Neural cell (in vitro differentiated cells): ENCODE results near the gene SLC13A1. TPM values are rescaled to one million over a fixed set of nuclear protein-coding genes. Genes with fewer than 3 reads are reported as not detected.

Experiments
- H2AFZ ChIP-seq: fragments of 200-600, 300-800 bp; sonication (generic), shearing (Covaris generic); 2 replicates; pipeline ENCODE4 v1.6.0; 2014; ENCODE audit warnings: low read depth, mild to moderate bottlenecking, antibody characterized with exemption, low read length, moderate library complexity
- H3F3A ChIP-seq: fragments of 200-600 bp; shearing (Covaris generic); 2 replicates; pipeline ENCODE4 v1.6.1; 2016; ENCODE audit warnings: mild to moderate bottlenecking, moderate library complexity, mixed read lengths, antibody characterized with exemption, low read length; ENCODE audit not compliant: insufficient read depth, poor library complexity, severe bottlenecking
- H3K27ac ChIP-seq: fragments of 200-600, 300-800 bp; sonication (generic), shearing (Covaris generic); 2 replicates; pipeline ENCODE4 v1.5.1; 2014; ENCODE audit warnings: mild to moderate bottlenecking, low read length, moderate library complexity
- H3K27me3 ChIP-seq: fragments of 300-800, 200-600 bp; sonication (generic), shearing (Covaris generic); 2 replicates; pipeline ENCODE4 v1.6.0; 2014; ENCODE audit warnings: mild to moderate bottlenecking, low read depth, low read length, moderate library complexity; ENCODE audit not compliant: insufficient read depth
- H3K36me3 ChIP-seq: fragments of 300-800, 200-600 bp; sonication (generic), shearing (Covaris generic); 2 replicates; pipeline ENCODE4 v1.5.1; 2014; ENCODE audit warnings: mild to moderate bottlenecking, antibody characterized with exemption, low read length, moderate library complexity; ENCODE audit not compliant: insufficient read depth
- H3K4me2 ChIP-seq: fragments of 300-800, 200-600 bp; sonication (generic), shearing (Covaris generic); 2 replicates; pipeline ENCODE4 v1.6.0; 2014; ENCODE audit warnings: mild to moderate bottlenecking, low read length
- H3K4me3 ChIP-seq: fragments of 300-800, 200-600 bp; sonication (generic), shearing (Covaris generic); 2 replicates; pipeline ENCODE4 v1.5.1; 2014; ENCODE audit warnings: mild to moderate bottlenecking, low read length, moderate library complexity
- H3K79me2 ChIP-seq: fragments of 200-600 bp; shearing (Covaris generic); replicated peaks from 2 replicates; pipeline ENCODE4 v1.6.0; 2014; ENCODE audit warnings: mild to moderate bottlenecking, low read length, moderate library complexity; ENCODE audit not compliant: insufficient read depth
- H3K9ac ChIP-seq: fragments of 300-800, 200-600 bp; sonication (generic), shearing (Covaris generic); 2 replicates; pipeline ENCODE4 v1.6.1; 2016; ENCODE audit warnings: mild to moderate bottlenecking, low read length, mixed read lengths
- H3K9me2 ChIP-seq: fragments of 200-600 bp; shearing (Covaris generic); 2 replicates; pipeline ENCODE4 v1.6.1; 2016; ENCODE audit warnings: mild to moderate bottlenecking, low read length, mixed read lengths; ENCODE audit not compliant: insufficient read depth
- H3K9me3 ChIP-seq: fragments of 200-600, 300-800 bp; sonication (generic), shearing (Covaris generic); 2 replicates; pipeline ENCODE4 v1.6.1; 2016; ENCODE audit warnings: mild to moderate bottlenecking, mixed run types, low read length, moderate library complexity, mixed read lengths
- H4K20me1 ChIP-seq: fragments of 200-600 bp; shearing (Covaris generic); 2 replicates; pipeline ENCODE4 v1.6.1; 2016; ENCODE audit warnings: mild to moderate bottlenecking, mixed run types; ENCODE audit not compliant: insufficient read depth
- EP300 ChIP-seq: fragments of 450-650 bp; conservative IDR thresholded peaks from 2 replicates; pipeline ENCODE4 v1.6.1; 2014; ENCODE audit warnings: antibody characterized with exemption, mild to moderate bottlenecking, moderate library complexity; ENCODE audit not compliant: poor library complexity, severe bottlenecking
- EZH2 ChIP-seq: fragments of 200-600, 300-800 bp; shearing (Covaris generic), sonication (generic); IDR thresholded peaks from 2 replicates; pipeline ENCODE4 v1.6.1; 2014; ENCODE audit warnings: antibody characterized with exemption, low read length, borderline replicate concordance, mild to moderate bottlenecking; ENCODE audit not compliant: insufficient read depth, poor library complexity, severe bottlenecking
- MXI1 ChIP-seq: fragments of 450-650 bp; conservative IDR thresholded peaks from 2 replicates; pipeline ENCODE4 v1.6.1; 2014; ENCODE audit warnings: antibody characterized with exemption, mild to moderate bottlenecking; ENCODE audit not compliant: poor library complexity, severe bottlenecking
- POLR2AphosphoS5 ChIP-seq: IDR thresholded peaks from 2 replicates; pipeline ENCODE4 v1.6.1; 2012
- RAD21 ChIP-seq: fragments of 450-650 bp; conservative IDR thresholded peaks from 2 replicates; pipeline ENCODE4 v1.6.1; 2014; ENCODE audit warnings: antibody characterized with exemption, mild to moderate bottlenecking, moderate library complexity
- SMC3 ChIP-seq: fragments of 450-650 bp; conservative IDR thresholded peaks from 2 replicates; pipeline ENCODE4 v1.6.1; 2014; ENCODE audit warnings: antibody characterized with exemption, mild to moderate bottlenecking, moderate library complexity; ENCODE audit not compliant: poor library complexity
- TAF1 ChIP-seq: IDR thresholded peaks from 2 replicates; pipeline ENCODE4 v1.6.1; 2012; ENCODE audit warnings: low read depth
- polyA plus RNA-seq: library from polyadenylated mRNA; depleted of rRNA; stranded (reverse); fragments of >200 nt; gene quantifications from 2 replicates; pipeline ENCODE4 v1.2.3, GENCODE V29; 2014
- TF ChIP-seq, protein P1 (sequence below): IDR thresholded peaks from 2 replicates; pipeline ENCODE4 v1.6.1; 2012; ENCODE audit warnings: borderline replicate concordance
- TF ChIP-seq, protein P2 (sequence below): fragments of 450-650 bp; IDR thresholded peaks from 2 replicates; pipeline ENCODE4 v1.5.1; 2014; ENCODE audit warnings: antibody characterized with exemption, mild to moderate bottlenecking, moderate library complexity; ENCODE audit not compliant: poor library complexity, severe bottlenecking

Gene SLC13A1
- polyA plus RNA-seq, 1 donor from 2014 or later, result not detected

DNA sequence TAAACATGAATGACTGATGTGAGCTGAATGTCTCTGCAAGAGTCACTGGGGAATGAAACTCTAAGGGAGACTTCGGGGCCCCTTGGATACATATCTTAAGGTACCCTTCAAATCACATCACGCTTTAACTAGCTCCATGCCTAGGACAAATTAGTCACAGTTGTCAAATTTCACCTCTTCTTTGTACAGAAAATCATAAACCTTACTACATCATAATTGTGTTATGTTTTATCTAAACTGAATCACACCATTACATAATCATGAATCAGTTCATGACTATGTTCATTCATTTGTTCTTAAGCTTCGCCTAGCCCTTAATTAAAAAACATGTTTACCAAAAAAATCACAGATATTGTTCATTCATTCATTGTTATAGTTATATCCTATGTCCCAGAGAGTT, 2.1 kb upstream of the SLC13A1 start:
- Histone ChIP-seq H3F3A (no peaks in the 10 kb centered on the region), H3K4me3 (no peak overlapping the region), H3K4me2 (no peak overlapping the region), H3K9me2 (no peaks in the 10 kb centered on the region), H3K79me2 (no peaks in the 10 kb centered on the region), H4K20me1 (no peaks in the 10 kb centered on the region), H3K9me3 (no peaks in the 10 kb centered on the region), H3K27me3 (no peaks in the 10 kb centered on the region), H3K36me3 (no peaks in the 10 kb centered on the region), H3K9ac (no peak overlapping the region), H2AFZ (no peak overlapping the region), H3K27ac (no peak overlapping the region)
- TF ChIP-seq, protein P1, sequence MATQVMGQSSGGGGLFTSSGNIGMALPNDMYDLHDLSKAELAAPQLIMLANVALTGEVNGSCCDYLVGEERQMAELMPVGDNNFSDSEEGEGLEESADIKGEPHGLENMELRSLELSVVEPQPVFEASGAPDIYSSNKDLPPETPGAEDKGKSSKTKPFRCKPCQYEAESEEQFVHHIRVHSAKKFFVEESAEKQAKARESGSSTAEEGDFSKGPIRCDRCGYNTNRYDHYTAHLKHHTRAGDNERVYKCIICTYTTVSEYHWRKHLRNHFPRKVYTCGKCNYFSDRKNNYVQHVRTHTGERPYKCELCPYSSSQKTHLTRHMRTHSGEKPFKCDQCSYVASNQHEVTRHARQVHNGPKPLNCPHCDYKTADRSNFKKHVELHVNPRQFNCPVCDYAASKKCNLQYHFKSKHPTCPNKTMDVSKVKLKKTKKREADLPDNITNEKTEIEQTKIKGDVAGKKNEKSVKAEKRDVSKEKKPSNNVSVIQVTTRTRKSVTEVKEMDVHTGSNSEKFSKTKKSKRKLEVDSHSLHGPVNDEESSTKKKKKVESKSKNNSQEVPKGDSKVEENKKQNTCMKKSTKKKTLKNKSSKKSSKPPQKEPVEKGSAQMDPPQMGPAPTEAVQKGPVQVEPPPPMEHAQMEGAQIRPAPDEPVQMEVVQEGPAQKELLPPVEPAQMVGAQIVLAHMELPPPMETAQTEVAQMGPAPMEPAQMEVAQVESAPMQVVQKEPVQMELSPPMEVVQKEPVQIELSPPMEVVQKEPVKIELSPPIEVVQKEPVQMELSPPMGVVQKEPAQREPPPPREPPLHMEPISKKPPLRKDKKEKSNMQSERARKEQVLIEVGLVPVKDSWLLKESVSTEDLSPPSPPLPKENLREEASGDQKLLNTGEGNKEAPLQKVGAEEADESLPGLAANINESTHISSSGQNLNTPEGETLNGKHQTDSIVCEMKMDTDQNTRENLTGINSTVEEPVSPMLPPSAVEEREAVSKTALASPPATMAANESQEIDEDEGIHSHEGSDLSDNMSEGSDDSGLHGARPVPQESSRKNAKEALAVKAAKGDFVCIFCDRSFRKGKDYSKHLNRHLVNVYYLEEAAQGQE, result no peak
- TF ChIP-seq MXI1, result no peak
- TF ChIP-seq TAF1, result no peak
- TF ChIP-seq EZH2, result no peak
- TF ChIP-seq, protein P2, sequence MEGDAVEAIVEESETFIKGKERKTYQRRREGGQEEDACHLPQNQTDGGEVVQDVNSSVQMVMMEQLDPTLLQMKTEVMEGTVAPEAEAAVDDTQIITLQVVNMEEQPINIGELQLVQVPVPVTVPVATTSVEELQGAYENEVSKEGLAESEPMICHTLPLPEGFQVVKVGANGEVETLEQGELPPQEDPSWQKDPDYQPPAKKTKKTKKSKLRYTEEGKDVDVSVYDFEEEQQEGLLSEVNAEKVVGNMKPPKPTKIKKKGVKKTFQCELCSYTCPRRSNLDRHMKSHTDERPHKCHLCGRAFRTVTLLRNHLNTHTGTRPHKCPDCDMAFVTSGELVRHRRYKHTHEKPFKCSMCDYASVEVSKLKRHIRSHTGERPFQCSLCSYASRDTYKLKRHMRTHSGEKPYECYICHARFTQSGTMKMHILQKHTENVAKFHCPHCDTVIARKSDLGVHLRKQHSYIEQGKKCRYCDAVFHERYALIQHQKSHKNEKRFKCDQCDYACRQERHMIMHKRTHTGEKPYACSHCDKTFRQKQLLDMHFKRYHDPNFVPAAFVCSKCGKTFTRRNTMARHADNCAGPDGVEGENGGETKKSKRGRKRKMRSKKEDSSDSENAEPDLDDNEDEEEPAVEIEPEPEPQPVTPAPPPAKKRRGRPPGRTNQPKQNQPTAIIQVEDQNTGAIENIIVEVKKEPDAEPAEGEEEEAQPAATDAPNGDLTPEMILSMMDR, result no peak
- no peak for TF ChIP-seq POLR2AphosphoS5
- TF ChIP-seq EP300, result no peak
- TF ChIP-seq RAD21, result no peak
- no peak for TF ChIP-seq SMC3

DNA sequence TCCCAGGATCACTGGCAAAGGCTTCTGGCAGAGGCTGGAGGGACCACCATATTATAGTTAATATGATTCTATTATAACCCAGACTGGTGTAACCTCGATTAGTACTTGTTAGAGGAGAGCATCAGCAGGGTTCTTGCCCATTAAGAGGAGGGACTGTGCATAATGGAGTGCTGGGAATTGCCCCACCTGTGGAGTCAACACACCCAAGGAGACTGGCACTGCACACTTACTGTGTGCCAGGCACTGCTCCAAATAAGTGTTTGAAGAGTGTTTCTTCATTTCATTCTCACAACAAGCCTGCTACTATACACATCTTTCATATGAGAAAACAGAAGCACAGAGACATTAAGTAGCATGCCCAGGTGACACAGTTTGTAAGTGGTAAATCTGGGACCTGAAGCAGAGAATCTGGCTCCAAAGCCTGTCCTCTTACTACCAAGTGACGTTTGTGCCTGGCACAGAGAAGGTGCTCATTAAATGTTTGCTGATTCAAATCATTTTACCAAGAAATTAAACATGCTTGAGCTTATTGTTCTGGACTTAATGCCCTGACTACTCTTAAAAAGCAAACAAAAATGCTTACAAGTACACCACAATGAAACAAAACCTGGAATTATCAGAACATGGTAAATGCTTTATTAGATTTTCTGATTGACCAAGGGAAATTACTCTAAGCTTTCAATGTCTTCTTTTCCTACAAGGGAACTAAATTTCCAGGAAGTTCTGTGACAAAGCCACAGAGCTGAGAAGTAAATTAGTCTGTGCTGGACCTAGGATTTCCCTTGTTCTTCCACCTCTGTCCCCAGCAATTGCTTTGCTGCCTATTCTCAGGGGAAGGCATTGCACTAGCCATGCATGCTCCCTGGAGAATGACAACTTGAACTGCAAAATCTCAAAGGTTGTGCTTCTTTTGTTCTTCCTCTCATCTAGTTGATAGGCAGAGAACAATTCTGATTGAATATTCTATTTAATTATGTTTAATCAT, 809 bp downstream of the SLC13A1 start:
- Histone ChIP-seq H3K79me2 (no peaks in the 10 kb centered on the region), H3F3A (no peaks in the 10 kb centered on the region), H3K36me3 (no peaks in the 10 kb centered on the region), H4K20me1 (no peaks in the 10 kb centered on the region), H3K4me2 (no peak overlapping the region), H2AFZ (no peak overlapping the region), H3K27ac (no peak overlapping the region), H3K27me3 (no peaks in the 10 kb centered on the region), H3K9ac (no peak overlapping the region), H3K4me3 (no peak overlapping the region), H3K9me3 (no peaks in the 10 kb centered on the region), H3K9me2 (no peaks in the 10 kb centered on the region)
- TF ChIP-seq, protein P2, result no peak
- no peak for TF ChIP-seq MXI1
- TF ChIP-seq, protein P1, result no peak
- TF ChIP-seq EP300, result no peak
- TF ChIP-seq RAD21, result no peak
- TF ChIP-seq TAF1, result no peak
- TF ChIP-seq EZH2, result no peak
- TF ChIP-seq POLR2AphosphoS5, result no peak
